SIG-M5 (cell line): ENCODE measurements around the gene TTBK1.

Experiments
- DNase-seq: peaks from one replicate; lab custom pipeline; 2025; lab: John Stamatoyannopoulos, UW

The TTBK1 gene

GRCh38 chr6:43242908-43243663 lies at the start of gene TTBK1:
TTBK1 (plus strand) TSS chr6:43243481; CDS start chr6:43246661, 3,180 bp downstream.
- no peak for DNase-seq

DNA sequence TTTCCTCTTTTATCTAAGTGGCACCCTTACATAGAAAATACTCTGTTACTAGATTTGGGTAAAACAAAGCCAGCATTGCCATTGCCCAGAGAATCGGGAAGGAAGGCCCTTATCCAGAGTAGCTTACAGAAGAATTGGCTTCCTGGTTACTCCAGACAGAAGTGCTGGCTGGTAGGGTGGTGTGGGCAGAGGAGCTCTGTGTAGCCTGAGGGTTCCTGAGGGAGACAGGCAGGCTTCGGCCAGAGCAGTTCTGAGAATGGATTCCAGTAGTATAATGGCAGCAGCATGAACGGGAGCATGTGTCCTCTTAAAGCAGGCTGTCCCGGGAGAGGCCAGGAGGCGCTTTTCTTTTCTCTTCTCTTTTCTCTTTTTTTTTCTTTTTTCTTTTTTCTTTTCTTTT lies 49.4 kb upstream of the TTBK1 start:
- no peak for DNase-seq

DNA sequence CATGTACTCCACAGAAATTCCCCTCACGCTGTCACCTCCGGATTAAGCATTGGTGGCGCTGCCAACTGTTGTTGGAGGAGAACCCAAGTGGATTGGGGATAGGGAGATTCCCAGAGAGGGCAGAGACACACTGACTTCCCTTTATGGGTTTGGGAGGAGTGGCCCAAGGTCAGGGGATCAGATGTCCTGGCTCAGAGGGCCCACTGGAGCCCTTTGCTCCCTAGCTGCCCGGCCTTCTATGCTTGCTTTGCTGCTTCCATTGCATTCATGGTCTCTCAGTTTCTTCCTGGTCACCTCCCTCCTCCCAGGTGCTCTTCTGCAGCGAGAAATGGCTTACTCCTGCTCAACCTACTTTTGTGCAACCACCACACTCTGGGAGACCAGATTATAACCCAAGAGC lies 46.9 kb upstream of the TTBK1 start:
- no peak for DNase-seq

DNA sequence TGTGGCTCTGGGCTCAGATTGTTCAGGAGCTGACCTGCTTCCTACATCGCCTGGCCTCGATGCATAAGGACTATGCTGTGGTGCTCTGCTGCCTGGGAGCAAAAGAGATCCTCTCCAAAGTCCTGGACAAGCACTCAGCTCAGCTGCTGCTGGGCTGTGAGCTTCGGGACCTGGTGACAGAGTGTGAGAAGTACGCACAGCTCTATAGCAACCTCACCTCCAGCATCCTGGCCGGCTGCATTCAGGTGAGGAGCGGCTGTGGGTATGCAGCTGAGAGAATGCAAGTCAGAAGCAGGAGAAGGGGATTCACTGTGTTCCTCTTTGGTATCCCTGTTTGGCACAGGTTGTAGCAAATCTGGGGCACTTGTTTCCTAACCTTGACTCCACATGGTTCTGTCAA lies 43.4 kb upstream of the TTBK1 start:
- no peak for DNase-seq

- no peak for DNase-seq
Measured at GRCh38 chr6:43200541-43200940, 42.7 kb upstream of the TTBK1 start.

DNA sequence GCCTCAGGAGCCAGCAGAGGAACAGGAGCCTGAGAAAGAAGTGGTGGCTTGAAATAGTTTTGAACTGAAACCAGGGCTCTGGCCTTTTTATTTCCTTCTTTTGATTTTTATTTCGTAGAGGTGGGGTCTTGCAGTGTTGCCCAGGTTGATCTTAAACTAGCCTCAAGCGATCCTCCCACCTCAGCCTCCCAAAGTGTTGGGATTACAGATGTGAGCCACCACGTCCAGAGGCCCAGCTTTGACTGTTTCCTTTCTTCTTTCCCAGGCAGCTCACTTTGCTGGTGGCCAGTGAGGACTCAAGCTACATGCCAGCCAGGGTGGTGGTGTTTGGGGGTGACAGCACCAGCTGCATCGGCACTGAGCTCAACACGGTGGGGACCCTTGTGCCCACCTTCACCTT lies 40.8 kb upstream of the TTBK1 start:
- DNase-seq, result no peak

DNA sequence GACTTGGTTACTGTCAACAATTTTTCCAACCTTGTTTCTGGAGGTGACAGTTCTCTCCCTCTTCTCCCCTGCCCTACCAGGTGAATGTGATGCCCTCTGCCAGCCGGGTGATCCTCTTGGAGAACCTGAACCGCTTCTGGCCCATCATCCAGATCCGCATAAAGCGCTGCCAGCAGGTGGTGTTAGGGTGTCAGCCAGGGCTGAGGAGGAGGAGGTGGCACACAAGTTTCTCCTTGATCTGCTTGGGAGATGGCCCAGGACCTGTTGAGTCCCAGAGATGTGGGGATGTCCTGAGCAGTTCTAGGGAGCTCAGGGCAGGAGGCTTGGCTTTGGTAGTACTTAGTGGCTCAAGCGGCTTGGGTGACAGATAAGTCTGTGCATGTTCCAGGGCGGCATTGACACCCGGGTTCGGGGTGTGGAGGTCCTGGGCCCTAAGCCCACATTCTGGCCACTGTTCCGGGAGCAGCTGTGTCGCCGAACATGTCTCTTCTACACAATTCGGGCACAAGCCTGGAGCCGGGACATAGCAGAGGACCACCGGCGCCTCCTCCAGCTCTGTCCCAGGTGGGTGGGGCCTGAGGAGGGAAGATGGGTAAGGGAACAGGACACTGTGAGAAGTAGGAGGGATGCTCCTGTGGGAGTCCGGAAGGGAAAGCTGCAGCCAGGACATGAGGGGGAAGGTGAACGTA lies 40.1 kb upstream of the TTBK1 start:
- no peak for DNase-seq

- DNase-seq, result no peak
Measured at GRCh38 chr6:43203718-43204095, 39.6 kb upstream of the TTBK1 start.

DNA sequence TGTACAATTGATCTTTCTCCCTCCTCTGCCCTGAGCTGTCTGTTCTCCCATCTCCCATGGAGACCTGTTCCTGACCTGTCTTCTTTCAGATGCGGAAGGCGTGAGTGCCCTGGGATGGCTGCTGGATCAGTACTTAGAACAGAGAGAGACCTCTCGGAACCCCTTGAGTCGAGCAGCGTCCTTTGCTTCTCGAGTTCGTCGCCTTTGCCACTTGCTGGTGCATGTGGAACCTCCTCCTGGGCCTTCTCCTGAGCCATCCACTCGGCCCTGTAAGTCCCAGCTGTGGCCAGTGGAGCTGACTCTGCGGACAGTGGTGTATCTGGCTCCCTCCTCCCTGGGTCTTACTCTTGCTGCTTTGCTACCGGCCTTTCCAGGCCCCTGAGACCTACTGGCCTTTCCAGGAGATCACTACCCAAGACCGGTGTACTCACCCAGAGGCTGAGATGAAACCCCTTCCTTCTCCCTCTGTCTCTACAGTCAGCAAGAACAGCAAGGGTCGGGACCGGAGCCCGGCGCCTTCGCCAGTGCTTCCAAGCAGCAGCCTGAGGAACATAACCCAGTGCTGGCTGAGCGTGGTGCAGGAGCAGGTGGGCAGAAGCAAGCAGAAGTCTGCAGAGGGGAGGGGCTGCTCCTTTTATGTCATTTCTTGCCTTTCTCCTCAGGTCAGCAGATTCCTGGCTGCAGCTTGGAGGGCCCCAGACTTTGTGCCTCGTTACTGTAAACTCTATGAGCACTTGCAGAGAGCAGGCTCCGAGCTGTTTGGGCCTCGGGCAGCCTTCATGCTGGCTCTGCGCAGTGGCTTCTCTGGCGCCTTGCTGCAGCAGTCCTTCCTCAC lies 38.8 kb upstream of the TTBK1 start:
- no peak for DNase-seq

DNA sequence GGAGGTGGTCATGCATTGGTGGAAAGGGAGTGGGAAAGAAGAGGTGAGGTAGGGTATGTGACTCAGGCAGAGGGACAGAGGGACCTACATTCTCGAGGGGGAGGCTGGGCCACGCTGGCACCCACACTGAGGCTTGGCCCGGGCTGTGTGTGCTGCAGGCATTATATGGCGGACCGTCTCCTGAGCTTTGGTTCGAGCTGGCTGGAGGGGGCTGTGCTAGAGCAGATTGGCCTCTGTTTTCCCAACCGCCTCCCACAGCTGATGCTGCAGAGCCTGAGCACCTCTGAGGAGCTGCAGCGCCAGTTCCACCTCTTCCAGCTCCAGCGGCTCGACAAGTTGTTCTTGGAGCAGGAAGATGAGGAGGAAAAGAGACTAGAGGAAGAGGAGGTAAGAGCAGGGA lies 37.4 kb upstream of the TTBK1 start:
- DNase-seq, result no peak

DNA sequence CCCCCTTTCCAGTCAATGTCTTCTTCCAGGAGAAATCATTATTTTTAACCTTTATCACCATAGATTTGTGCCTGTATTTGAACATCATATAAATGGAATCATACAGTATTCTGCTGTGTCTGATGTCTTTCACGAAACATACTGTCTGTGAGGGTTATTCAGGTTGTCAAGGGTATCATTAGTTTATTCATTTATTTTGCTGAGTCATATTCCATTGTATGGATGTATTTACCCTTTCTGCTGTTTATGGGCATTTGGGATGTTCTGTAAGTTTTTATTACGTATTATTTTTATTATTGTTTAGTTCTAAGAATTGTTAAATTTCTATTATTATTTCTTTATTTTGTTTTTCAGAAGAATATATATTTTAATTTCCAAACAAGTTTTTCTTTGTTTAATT lies 36.0 kb upstream of the TTBK1 start:
- no peak for DNase-seq

- DNase-seq, result no peak
Measured at GRCh38 chr6:43211955-43212354, 31.3 kb upstream of the TTBK1 start.

DNA sequence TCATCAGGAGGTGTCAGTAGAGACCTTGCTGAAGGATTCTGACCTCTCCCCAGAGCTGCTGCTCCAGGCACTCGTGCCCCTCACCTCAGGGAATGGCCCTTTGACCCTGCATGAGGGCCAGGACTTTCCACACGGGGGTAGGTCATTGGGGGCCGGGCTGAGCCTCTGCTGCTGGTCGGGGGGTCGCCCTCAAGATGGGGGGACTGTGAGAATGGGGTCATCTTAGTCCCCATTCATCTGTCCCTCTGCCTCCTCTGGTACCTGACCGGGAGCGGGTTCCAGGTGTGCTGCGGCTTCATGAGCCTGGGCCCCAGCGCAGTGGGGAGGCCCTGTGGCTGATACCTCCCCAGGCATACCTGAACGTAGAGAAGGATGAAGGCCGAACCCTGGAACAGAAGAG lies 29.9 kb upstream of the TTBK1 start:
- DNase-seq, result no peak

DNA sequence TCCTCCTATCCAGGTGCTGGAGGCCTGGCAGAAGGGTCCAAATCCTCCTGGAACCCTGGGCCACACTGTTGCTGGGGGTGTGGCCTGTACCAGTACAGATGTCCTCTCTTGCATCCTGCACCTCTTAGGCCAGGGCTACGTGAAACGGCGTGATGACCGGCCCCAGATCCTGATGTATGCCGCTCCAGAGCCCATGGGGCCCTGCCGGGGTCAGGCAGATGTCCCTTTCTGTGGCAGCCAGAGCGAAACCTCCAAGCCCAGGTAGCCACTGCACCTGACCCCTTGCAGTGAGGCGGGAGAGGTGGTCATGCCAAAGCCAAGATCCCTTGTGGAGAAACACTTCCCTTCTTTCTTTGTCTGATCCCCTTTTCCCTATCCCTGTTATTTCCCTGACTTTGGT lies 28.2 kb upstream of the TTBK1 start:
- DNase-seq, result no peak

- DNase-seq, result no peak
Measured at GRCh38 chr6:43216200-43216599, 27.1 kb upstream of the TTBK1 start.

DNA sequence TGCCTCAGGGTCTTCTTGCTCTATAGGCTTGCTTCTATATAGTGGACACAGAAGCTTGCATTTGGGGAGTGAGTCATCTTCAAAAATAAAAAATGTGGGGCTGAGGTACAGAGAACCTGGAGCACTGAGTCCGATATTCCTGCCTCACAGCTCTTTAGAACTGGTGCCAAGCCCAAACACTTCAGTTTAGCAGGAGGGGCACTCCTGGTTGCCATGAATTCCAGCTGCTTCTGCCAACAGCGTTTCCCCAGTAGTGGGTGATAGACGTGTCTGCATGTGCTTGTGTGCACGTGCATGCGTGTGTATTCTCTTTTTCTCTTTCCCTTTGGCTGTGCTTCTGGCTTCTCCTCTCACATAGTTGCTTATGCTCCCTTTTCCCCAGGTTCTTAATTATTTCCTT lies 25.9 kb upstream of the TTBK1 start:
- no peak for DNase-seq

DNA sequence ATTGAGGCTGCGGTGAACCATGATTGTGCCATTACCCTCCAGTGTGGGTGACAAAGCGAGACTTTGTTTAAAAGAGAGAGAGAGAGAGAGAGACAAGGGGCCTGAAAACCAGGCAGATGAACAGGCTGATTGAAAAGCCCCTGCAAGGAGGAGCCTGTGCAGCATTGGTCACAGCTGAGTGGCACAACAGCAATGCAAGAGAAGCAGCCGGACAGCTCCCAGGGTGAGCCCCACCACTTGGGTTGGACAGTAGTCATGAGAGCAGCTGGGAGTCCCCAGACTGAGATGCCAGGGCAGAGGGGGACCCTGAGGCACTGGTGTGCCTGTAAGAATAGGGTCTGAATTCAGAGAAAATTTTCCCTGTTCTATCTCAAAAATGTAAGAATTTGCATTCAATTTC lies 24.2 kb upstream of the TTBK1 start:
- DNase-seq, result no peak

DNA sequence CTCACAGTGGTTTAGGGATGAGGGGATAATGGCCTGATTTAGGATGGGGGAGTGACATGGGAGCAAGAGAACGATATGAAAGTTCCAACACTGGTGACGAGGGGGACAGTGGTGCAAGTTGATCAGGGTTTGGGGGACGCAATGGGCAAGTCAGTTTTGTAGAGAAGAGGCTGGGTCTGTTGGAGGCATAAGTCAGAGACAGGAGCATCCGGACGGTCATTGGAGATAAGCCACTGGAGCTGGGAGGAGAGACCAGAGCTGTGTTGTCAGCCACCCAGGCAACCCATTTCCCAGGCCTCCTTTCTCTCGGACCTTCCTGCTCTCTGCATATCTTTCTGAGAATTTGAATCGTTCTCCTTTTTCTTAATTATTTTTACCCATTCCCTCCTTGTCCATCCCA lies 23.5 kb upstream of the TTBK1 start:
- no peak for DNase-seq

GRCh38 chr6:43220439-43220951 lies 22.8 kb upstream of the TTBK1 start:
- no peak for DNase-seq

GRCh38 chr6:43221046-43221972 lies 22.0 kb upstream of the TTBK1 start:
- no peak for DNase-seq

DNA sequence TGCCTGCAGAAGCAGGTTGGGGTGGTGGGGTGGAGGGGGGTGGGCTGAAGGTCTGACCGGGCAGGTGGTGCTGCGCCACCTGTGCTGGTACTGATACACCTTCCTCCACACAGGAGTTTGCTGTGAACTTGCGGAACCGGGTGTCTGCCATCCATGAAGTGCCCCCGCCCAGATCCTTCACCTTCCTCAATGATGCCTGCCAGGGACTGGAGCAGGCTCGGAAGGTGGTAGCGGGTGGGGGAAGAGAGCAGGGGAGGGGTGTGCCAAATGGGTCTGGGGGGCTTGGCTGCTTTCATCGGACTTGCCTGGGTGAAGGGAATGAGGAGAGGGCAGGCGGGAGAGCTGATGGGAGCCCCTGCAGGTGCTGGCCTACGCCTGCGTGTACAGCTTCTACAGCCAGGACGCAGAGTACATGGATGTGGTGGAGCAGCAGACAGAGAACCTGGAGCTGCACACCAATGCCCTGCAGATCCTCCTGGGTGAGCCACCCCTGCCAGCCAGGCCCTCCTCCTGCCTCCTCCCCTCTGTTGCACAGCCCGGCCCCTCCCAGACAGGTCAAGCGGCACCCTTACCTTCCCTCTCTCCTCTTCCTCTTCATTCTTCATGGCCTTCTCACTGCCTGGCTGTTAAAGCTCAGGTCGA lies 20.7 kb upstream of the TTBK1 start:
- DNase-seq, result no peak
